IMR-90 (cell line): ENCODE measurements around the gene TUB. TPM values are rescaled to one million over a fixed set of nuclear protein-coding genes. Genes with fewer than 3 reads are reported as not detected.

Source experiments
- ATAC-seq: fragments of 200-7000 bp; cut with Tn5 transposase; 2 replicates; pipeline ENCODE4 v1.9.1; 2020; ENCODE audit warnings: low read depth, mild to moderate bottlenecking, moderate library complexity
- BruUV-seq: library from RNA; stranded (reverse); fragments of 400-500 nt; replicated peaks from 2 replicates; lab custom pipeline; 2021; lab: Mats Ljungman, UMichigan
- CTCF ChIA-PET: fragments of 300-600 bp; formaldehyde crosslinking; extraction: SDS; loops from one replicate; lab custom pipeline; 2021; ENCODE audit warnings: antibody characterized with exemption; lab: Yijun Ruan, JAX
- POLR2A ChIA-PET: fragments of 300-600 bp; sonication (Branson Sonifier 250); formaldehyde crosslinking; loops from one replicate; lab custom pipeline; 2022; ENCODE audit warnings: antibody characterized with exemption; ENCODE audit not compliant: unreplicated experiment; lab: Charles Lee
- DNase-seq: peaks from one replicate; pipeline ENCODE4 v3.0.0; 2013
- H2AFZ ChIP-seq: replicated peaks from 2 replicates; pipeline ENCODE3; 2013; ENCODE audit warnings: low read length, mild to moderate bottlenecking; ENCODE audit not compliant: poor library complexity
- H2AK5ac ChIP-seq: 2 replicates; pipeline ENCODE4 v1.6.1; 2013; ENCODE audit warnings: low read depth, low read length, inconsistent platforms
- H2AK9ac ChIP-seq: replicated peaks from 2 replicates; pipeline ENCODE3; 2013; ENCODE audit warnings: mild to moderate bottlenecking, low read depth, low read length, moderate library complexity; ENCODE audit not compliant: poor library complexity
- H2BK120ac ChIP-seq: 2 replicates; pipeline ENCODE4 v1.6.1; 2013; ENCODE audit warnings: low read depth, low read length, inconsistent platforms
- H2BK15ac ChIP-seq: 3 replicates; pipeline ENCODE4 v1.6.1; 2013; ENCODE audit warnings: low read depth, low read length, inconsistent platforms
- H2BK20ac ChIP-seq: 2 replicates; pipeline ENCODE4 v1.6.1; 2013; ENCODE audit warnings: low read depth, mild to moderate bottlenecking, inconsistent platforms, low read length, moderate library complexity
- H2BK5ac ChIP-seq: 2 replicates; pipeline ENCODE4 v1.6.1; 2013; ENCODE audit warnings: mild to moderate bottlenecking, low read depth, low read length, inconsistent platforms; ENCODE audit not compliant: poor library complexity, severe bottlenecking
- H3K14ac ChIP-seq: replicated peaks from 2 replicates; pipeline ENCODE4 v1.6.1; 2013; ENCODE audit warnings: low read depth, low read length, inconsistent platforms
- H3K18ac ChIP-seq: 2 replicates; pipeline ENCODE4 v1.6.1; 2013; ENCODE audit warnings: low read depth, low read length, control low read depth
- H3K23ac ChIP-seq: 2 replicates; pipeline ENCODE4 v1.6.1; 2013; ENCODE audit warnings: low read depth, low read length, inconsistent platforms
- H3K27ac ChIP-seq: 2 replicates; pipeline ENCODE4 v1.5.1; 2013; ENCODE audit warnings: mild to moderate bottlenecking, control low read depth, low read length; ENCODE audit not compliant: insufficient read depth
- H3K27me3 ChIP-seq: 2 replicates; pipeline ENCODE4 v1.6.1; 2013; ENCODE audit warnings: low read length; ENCODE audit not compliant: control insufficient read depth, insufficient read depth
- H3K36me3 ChIP-seq: 2 replicates; pipeline ENCODE4 v1.6.1; 2013; ENCODE audit warnings: low read length, mixed read lengths; ENCODE audit not compliant: control insufficient read depth, insufficient read depth
- H3K4ac ChIP-seq: 2 replicates; pipeline ENCODE4 v1.6.1; 2013; ENCODE audit warnings: low read depth, low read length, inconsistent platforms
- H3K4me1 ChIP-seq: 2 replicates; pipeline ENCODE4 v1.6.1; 2013; ENCODE audit warnings: low read length, mixed read lengths; ENCODE audit not compliant: control insufficient read depth, insufficient read depth
- H3K4me2 ChIP-seq: 2 replicates; pipeline ENCODE4 v1.6.1; 2013; ENCODE audit warnings: low read depth, mild to moderate bottlenecking, control low read depth, low read length, moderate library complexity
- H3K4me3 ChIP-seq: 2 replicates; pipeline ENCODE4 v1.5.1; 2013; ENCODE audit warnings: low read depth, mild to moderate bottlenecking, control low read depth, low read length, moderate library complexity; ENCODE audit not compliant: insufficient read depth
- H3K56ac ChIP-seq: 2 replicates; pipeline ENCODE4 v1.6.1; 2013; ENCODE audit warnings: low read length, inconsistent platforms; ENCODE audit not compliant: insufficient read depth; ENCODE audit errors: extremely low read depth
- H3K79me1 ChIP-seq, 2 experiments: 2 replicates each; pipeline ENCODE4 v1.6.1; 2013; ENCODE audit warnings: low read length in 2 of 2, inconsistent platforms in 1 of 2, low read depth in 1 of 2
- H3K9ac ChIP-seq: 2 replicates; pipeline ENCODE4 v1.6.1; 2013; ENCODE audit warnings: low read depth, low read length, control low read depth
- H3K9me1 ChIP-seq: 2 replicates; pipeline ENCODE4 v1.6.1; 2013; ENCODE audit warnings: low read length, inconsistent platforms; ENCODE audit not compliant: insufficient read depth
- H3K9me3 ChIP-seq: 2 replicates; pipeline ENCODE4 v1.6.1; 2013; ENCODE audit warnings: low read length; ENCODE audit not compliant: control insufficient read depth, insufficient read depth
- H4K20me1 ChIP-seq: 2 replicates; pipeline ENCODE4 v1.6.1; 2013; ENCODE audit warnings: low read length, inconsistent platforms; ENCODE audit not compliant: insufficient read depth
- H4K5ac ChIP-seq: 2 replicates; pipeline ENCODE4 v1.6.1; 2013; ENCODE audit warnings: mild to moderate bottlenecking, low read depth, low read length, control low read depth
- H4K8ac ChIP-seq, 2 experiments: 2 replicates each; pipeline ENCODE4 v1.6.1; 2013; ENCODE audit warnings: low read depth in 2 of 2, low read length in 2 of 2, control low read depth in 1 of 2, inconsistent platforms in 1 of 2
- H4K91ac ChIP-seq: 2 replicates; pipeline ENCODE4 v1.6.1; 2013; ENCODE audit warnings: low read depth, low read length, inconsistent platforms; ENCODE audit not compliant: insufficient read depth
- ELK1 ChIP-seq: fragments of 150-350 bp; IDR thresholded peaks from 2 replicates; pipeline ENCODE4 v1.6.1; 2016; ENCODE audit warnings: low read depth, mild to moderate bottlenecking, low read length, moderate library complexity, borderline replicate concordance
- MAZ ChIP-seq: IDR thresholded peaks from 2 replicates; pipeline ENCODE4 v1.6.1; 2012; ENCODE audit warnings: low read depth, mild to moderate bottlenecking, low read length, improper control_type of control experiment, moderate library complexity, borderline replicate concordance
- WGBS, 2 experiments: methylation state at CpG; one replicate each; pipeline versions ENCODE4 v1.1.5 to v1.1.7; 2013; ENCODE audit warnings: missing lambda C conversion rate in 2 of 2; ENCODE audit not compliant: insufficient read length in 1 of 2; ENCODE audit errors: extremely low coverage in 2 of 2; 5-methylcytosine and 5-hydroxymethylcytosine counted together
- dilution Hi-C: fragments of 300-500 bp; cut with HindIII; formaldehyde crosslinking; loops from one replicate; pipeline ENCODE4 v1.14.3; 2018; ENCODE audit warnings: low sequenced_read_pairs; ENCODE audit not compliant: unreplicated experiment
- in situ Hi-C: fragments of 300-500 bp; cut with MboI; formaldehyde crosslinking; loops from 3 replicates; pipeline ENCODE4 v1.14.3; 2019; ENCODE audit warnings: low sequenced_read_pairs, inconsistent platforms, mixed read lengths
- intact Hi-C: fragments of 100-400 bp; cut with micrococcal nuclease; formaldehyde crosslinking; loops from 2 replicates; pipeline ENCODE4 v1.10.0; 2022
- polyA plus RNA-seq, 3 experiments: library from polyadenylated mRNA; depleted of rRNA; stranded (reverse); fragments of >200 nt; gene quantifications; 2 replicates each; pipeline ENCODE4 v1.2.3, GENCODE V29; 2012; ENCODE audit warnings: low replicate concordance in 1 of 3
- total RNA-seq: library from RNA; depleted of rRNA; stranded (reverse); fragments of >200 nt; gene quantifications from 2 replicates; pipeline ENCODE4 v1.2.3, GENCODE V29; 2012

Gene TUB
- total and polyA plus RNA-seq, 2 of the 4 experiments (the other 2 are of a cell fraction), result 11.8 to 12.9 TPM

- WGBS, 2 experiments, result 88% methylated on average over 4 of the region's 4 CpGs; no CpG with 5 or more reads in 1 of the 2 experiments
- in situ Hi-C loops (loop anchor here (25.0 kb wide), 1 partner anchor 392 kb away; no protein-coding TSS in a partner anchor), dilution Hi-C loops (no loop called here), intact Hi-C loops (no loop called here)
- H3K27ac ChIP-seq, result no peak overlapping the region
- H3K4me2 ChIP-seq, result no peak overlapping the region
- no peak overlapping the region for H3K4ac ChIP-seq
- no peak overlapping the region for H3K23ac ChIP-seq
- H3K9ac ChIP-seq, result no peak overlapping the region
- H2BK20ac ChIP-seq, result no peak overlapping the region
- no peak for TF ChIP-seq MAZ
- TF ChIP-seq ELK1, result no peak
- no peak overlapping the region for H3K18ac ChIP-seq
- no peaks in the 10 kb centered on the region for H3K36me3 ChIP-seq
- no peak overlapping the region for H3K4me3 ChIP-seq
- no peak overlapping the region for H4K8ac ChIP-seq
- peaks cover 3% of the 10 kb centered on the region; the same call in 1 of the 2 replicates for H3K27me3 ChIP-seq
- H2BK15ac ChIP-seq, result no peak overlapping the region
- H4K91ac ChIP-seq, result no peak overlapping the region
- no peak overlapping the region for H2BK120ac ChIP-seq
- H2BK5ac ChIP-seq, result no peak overlapping the region
- H3K9me3 ChIP-seq, result no peaks in the 10 kb centered on the region
- H2AFZ ChIP-seq, result no peak overlapping the region
- DNase-seq (no peak), ATAC-seq (no peak)
- no peak overlapping the region for H2AK5ac ChIP-seq
- H4K20me1 ChIP-seq, result 0 out of 2 replicates have a peak, but pooled peaks cover 13% of the 10 kb centered on the region
- H3K9me1 ChIP-seq, result peaks cover 5% of the 10 kb centered on the region; the same call in 1 of the 2 replicates
- H2AK9ac ChIP-seq, result no peak overlapping the region
- H3K14ac ChIP-seq, result no peak overlapping the region
- BruUV-seq, result no TSS peak
- H3K4me1 ChIP-seq, result peaks cover 6% of the 10 kb centered on the region
- H3K56ac ChIP-seq, result no peak overlapping the region
- no peak overlapping the region for H4K5ac ChIP-seq
- peaks cover 0 to 23% of the 10 kb centered on the region in 2 experiments; a peak in 2 of 4 replicates for H3K79me1 ChIP-seq
- ChIA-PET POLR2A (interaction anchor here (0.6 kb wide), 1 partner anchor 431 kb away, joined by 3 read pairs; no protein-coding TSS in a partner anchor), CTCF (interaction anchor here (0.9 to 1.3 kb wide), 2 partner anchors 17 to 73 kb away, joined by 3 read pairs; no protein-coding TSS in a partner anchor)
Measured at GRCh38 chr11:8079111-8079675, 1.8 kb upstream of the TUB start.
